Keratinocyte (primary cell): ENCODE results near the gene MAP3K4. TPM values are rescaled to one million over a fixed set of nuclear protein-coding genes. Genes with fewer than 3 reads are reported as not detected.

Experiments used
- DNase-seq: peaks from one replicate; pipeline ENCODE4 v3.0.0-alpha.2; 2011; ENCODE audit warnings: low read depth, missing footprints, low spot score
- FAIRE-seq: peaks from 2 replicates; lab custom pipeline; 2011; peaks lifted over from hg19 to GRCh38; lab: Jason Lieb, UNC
- H2AFZ ChIP-seq: 2 replicates; pipeline ENCODE4 v1.6.0; 2012; ENCODE audit warnings: low read length, control low read depth, inconsistent platforms; ENCODE audit not compliant: control insufficient read depth
- H3K27ac ChIP-seq: 2 replicates; pipeline ENCODE4 v1.5.1; 2011; ENCODE audit warnings: low read length; ENCODE audit not compliant: control insufficient read depth, insufficient read depth
- H3K27me3 ChIP-seq: 3 replicates; pipeline ENCODE4 v1.6.0; 2011; ENCODE audit warnings: low read length; ENCODE audit not compliant: control insufficient read depth, insufficient read depth; ENCODE audit errors: extremely low read depth
- H3K36me3 ChIP-seq, 2 experiments: 2 replicates in 1 of 2; 3 replicates in 1 of 2; pipeline ENCODE4 v1.5.1; 2011; ENCODE audit warnings: low read length in 2 of 2, mild to moderate bottlenecking in 1 of 2; ENCODE audit not compliant: control insufficient read depth in 2 of 2, insufficient read depth in 2 of 2; ENCODE audit errors: extremely low read depth in 1 of 2
- H3K4me1 ChIP-seq: 3 replicates; pipeline ENCODE4 v1.5.1; 2011; ENCODE audit warnings: low read length; ENCODE audit not compliant: control insufficient read depth, insufficient read depth; ENCODE audit errors: extremely low read depth
- H3K4me2 ChIP-seq: 3 replicates; pipeline ENCODE4 v1.6.0; 2011; ENCODE audit warnings: low read depth, low read length; ENCODE audit not compliant: control insufficient read depth, insufficient read depth; ENCODE audit errors: extremely low read depth
- H3K4me3 ChIP-seq, 3 experiments: fragments of 200-600 bp in 1 of 3; sonication (generic) in 1 of 3; 2 replicates in 2 of 3; 3 replicates in 1 of 3; pipeline ENCODE4 v1.5.1; 2011 to 2016; ENCODE audit warnings: low read length in 3 of 3, mild to moderate bottlenecking in 3 of 3, control low read depth in 2 of 3, inconsistent platforms in 1 of 3, low read depth in 1 of 3, mixed read lengths in 1 of 3, mixed run types in 1 of 3, moderate library complexity in 1 of 3; ENCODE audit not compliant: control insufficient read depth in 2 of 3, insufficient read depth in 2 of 3; ENCODE audit errors: extremely low read depth in 1 of 3
- H3K79me2 ChIP-seq: 2 replicates; pipeline ENCODE4 v1.6.0; 2012; ENCODE audit warnings: low read length; ENCODE audit not compliant: control insufficient read depth, insufficient read depth
- H3K9ac ChIP-seq: 3 replicates; pipeline ENCODE4 v1.6.0; 2011; ENCODE audit warnings: low read length; ENCODE audit not compliant: control insufficient read depth, insufficient read depth; ENCODE audit errors: extremely low read depth
- H3K9me1 ChIP-seq: 3 replicates; pipeline ENCODE4 v1.6.0; 2011; ENCODE audit warnings: low read length; ENCODE audit not compliant: control insufficient read depth, insufficient read depth; ENCODE audit errors: extremely low read depth
- H3K9me3 ChIP-seq: 2 replicates; pipeline ENCODE4 v1.5.1; 2012; ENCODE audit warnings: low read depth, low read length; ENCODE audit not compliant: control insufficient read depth
- H4K20me1 ChIP-seq: 3 replicates; pipeline ENCODE4 v1.6.0; 2011; ENCODE audit warnings: low read length; ENCODE audit not compliant: control insufficient read depth, insufficient read depth; ENCODE audit errors: extremely low read depth
- EZH2 ChIP-seq: IDR thresholded peaks from one replicate; pipeline ENCODE4 v1.6.1; 2012; ENCODE audit warnings: inconsistent platforms, mild to moderate bottlenecking, low read length, moderate library complexity
- dilution Hi-C: fragments of 300-500 bp; cut with MboI; formaldehyde crosslinking; loops from one replicate; pipeline ENCODE4 v1.7.0; 2020; ENCODE audit warnings: low sequenced_read_pairs; ENCODE audit not compliant: extremely low pct_ligation_motif_present
- polyA plus RNA-seq, 5 experiments: library from polyadenylated mRNA; depleted of rRNA in 3 of 5; stranded (reverse) in 3 of 5; stranded (forward) in 1 of 5; unstranded in 1 of 5; fragments of >200 nt; gene quantifications; 1 replicate in 1 of 5; 2 replicates in 3 of 5; 3 replicates in 1 of 5; pipeline versions ENCODE4 v1.2.1 to v1.2.3, GENCODE V29; 2011 to 2012; ENCODE audit warnings: missing spikeins in 2 of 5, low read depth in 1 of 5, low replicate concordance in 1 of 5
- TF ChIP-seq, protein P1 (sequence below), 3 experiments: IDR thresholded peaks in 1 of 3; conservative IDR thresholded peaks in 1 of 3; optimal IDR thresholded peaks in 1 of 3; 2 replicates in 2 of 3; 3 replicates in 1 of 3; pipeline versions ENCODE3 to v1.5.1; 2011; ENCODE audit warnings: low read length in 3 of 3, mild to moderate bottlenecking in 3 of 3, moderate library complexity in 2 of 3, control low read depth in 1 of 3, inconsistent platforms in 1 of 3; ENCODE audit not compliant: insufficient read depth in 2 of 3; ENCODE audit errors: extremely low read depth in 1 of 3

The MAP3K4 gene
- polyA plus RNA-seq, 1 donor (not counting 4 experiments of a cell fraction or from before 2014, with no cell fraction given) = 12.8 TPM

DNA sequence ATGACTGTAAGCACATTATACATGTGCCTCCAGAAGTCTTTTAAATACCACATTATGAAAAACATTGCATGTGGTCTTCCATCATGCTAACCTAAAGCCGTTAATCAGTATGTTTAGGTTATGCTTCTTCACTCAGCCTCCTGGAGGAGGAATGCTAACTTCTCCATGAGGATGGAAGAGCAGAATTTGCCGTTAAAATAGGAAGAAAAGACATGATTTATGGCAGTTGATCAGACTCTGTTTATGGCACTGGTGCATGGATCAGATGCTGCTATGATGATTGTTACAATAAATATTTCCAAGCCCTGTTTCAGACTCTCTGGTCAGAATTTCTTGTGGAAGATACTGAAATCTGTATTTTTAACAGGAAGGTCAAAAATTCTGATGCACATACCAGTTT lies 31.7 kb downstream of the MAP3K4 start:
- Histone ChIP-seq H3K9ac (no peak overlapping the region), H3K4me3 (no peak overlapping the region), H3K79me2 (peaks cover 27% of the 10 kb centered on the region), H3K27me3 (no peaks in the 10 kb centered on the region), H3K4me1 (no peaks in the 10 kb centered on the region), H3K27ac (no peak overlapping the region), H3K9me3 (no peaks in the 10 kb centered on the region), H4K20me1 (no peaks in the 10 kb centered on the region), H3K4me2 (no peak overlapping the region), H2AFZ (no peak overlapping the region), H3K9me1 (no peaks in the 10 kb centered on the region), H3K36me3 (peaks cover 1 to 3% of the 10 kb centered on the region in 2 experiments)
- TF ChIP-seq, protein P1, sequence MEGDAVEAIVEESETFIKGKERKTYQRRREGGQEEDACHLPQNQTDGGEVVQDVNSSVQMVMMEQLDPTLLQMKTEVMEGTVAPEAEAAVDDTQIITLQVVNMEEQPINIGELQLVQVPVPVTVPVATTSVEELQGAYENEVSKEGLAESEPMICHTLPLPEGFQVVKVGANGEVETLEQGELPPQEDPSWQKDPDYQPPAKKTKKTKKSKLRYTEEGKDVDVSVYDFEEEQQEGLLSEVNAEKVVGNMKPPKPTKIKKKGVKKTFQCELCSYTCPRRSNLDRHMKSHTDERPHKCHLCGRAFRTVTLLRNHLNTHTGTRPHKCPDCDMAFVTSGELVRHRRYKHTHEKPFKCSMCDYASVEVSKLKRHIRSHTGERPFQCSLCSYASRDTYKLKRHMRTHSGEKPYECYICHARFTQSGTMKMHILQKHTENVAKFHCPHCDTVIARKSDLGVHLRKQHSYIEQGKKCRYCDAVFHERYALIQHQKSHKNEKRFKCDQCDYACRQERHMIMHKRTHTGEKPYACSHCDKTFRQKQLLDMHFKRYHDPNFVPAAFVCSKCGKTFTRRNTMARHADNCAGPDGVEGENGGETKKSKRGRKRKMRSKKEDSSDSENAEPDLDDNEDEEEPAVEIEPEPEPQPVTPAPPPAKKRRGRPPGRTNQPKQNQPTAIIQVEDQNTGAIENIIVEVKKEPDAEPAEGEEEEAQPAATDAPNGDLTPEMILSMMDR (optimal IDR thresholded peaks at IDR 0.05 in 1 of 3, IDR thresholded peaks at IDR 0.05 in 1 of 3, conservative IDR thresholded peaks at IDR 0.05 in 1 of 3; ENCODE audit: extremely low read depth in 1 of 3, insufficient read depth in 2 of 3, low read length in 3 of 3) = no peak
- no peak for TF ChIP-seq EZH2
- no peak for DNase-seq
- dilution Hi-C loops = no loop called here
- FAIRE-seq = no peak

DNA sequence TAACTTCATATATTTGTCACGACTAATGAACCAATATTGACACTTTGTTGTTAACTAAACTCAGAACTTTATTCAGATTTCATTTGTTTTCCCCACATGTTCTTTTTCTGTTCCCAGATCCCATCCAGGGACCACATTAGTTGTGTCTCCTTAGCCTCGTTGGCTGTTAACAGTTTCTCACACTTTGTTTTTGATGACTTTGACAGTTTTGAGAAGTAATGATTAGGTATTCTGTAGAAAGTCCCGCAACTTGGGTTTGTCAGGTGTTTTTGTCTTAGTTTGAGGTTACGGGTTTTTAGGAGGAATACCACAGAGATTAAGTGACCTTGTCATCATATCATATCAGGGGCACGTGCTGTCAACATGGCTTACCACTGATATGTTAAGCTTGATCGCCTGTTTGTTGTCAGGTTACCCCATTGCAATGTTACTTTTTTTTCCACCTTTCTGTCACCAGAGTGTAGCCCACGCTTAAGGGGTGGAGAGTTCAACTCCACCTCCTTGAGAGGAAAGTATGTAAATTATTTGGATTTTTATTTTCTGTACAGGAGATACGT lies 32.9 kb downstream of the MAP3K4 start:
- Histone ChIP-seq H4K20me1 (no peaks in the 10 kb centered on the region), H3K9ac (no peak overlapping the region), H3K4me3 (no peak overlapping the region), H3K4me1 (no peaks in the 10 kb centered on the region), H3K79me2 (peaks cover 23% of the 10 kb centered on the region), H3K27ac (no peak overlapping the region), H3K9me1 (no peaks in the 10 kb centered on the region), H3K27me3 (no peaks in the 10 kb centered on the region), H3K4me2 (no peak overlapping the region), H3K36me3 (peaks cover 1 to 3% of the 10 kb centered on the region in 2 experiments), H2AFZ (no peak overlapping the region), H3K9me3 (no peaks in the 10 kb centered on the region)
- TF ChIP-seq, protein P1 (optimal IDR thresholded peaks at IDR 0.05 in 1 of 3, IDR thresholded peaks at IDR 0.05 in 1 of 3, conservative IDR thresholded peaks at IDR 0.05 in 1 of 3; ENCODE audit: extremely low read depth in 1 of 3, insufficient read depth in 2 of 3, low read length in 3 of 3) = no peak
- TF ChIP-seq EZH2 = no peak
- dilution Hi-C loops = no loop called here
- no peak for FAIRE-seq
- DNase-seq = no peak
